Liver (tissue), 9 donors: Measurements from ENCODE around the gene PIN1. TPM values are rescaled to one million over a fixed set of nuclear protein-coding genes. Genes with fewer than 3 reads are reported as not detected.

Experiments
- DNase-seq: peaks from one replicate; pipeline ENCODE4 v3.0.0-alpha.2; 2017; ENCODE audit warnings: low spot score
- H3K27ac ChIP-seq, 2 donors: one replicate each; pipeline ENCODE4 v1.7.0; 2013; ENCODE audit warnings: inconsistent platforms in 2 of 2, low read length in 2 of 2, control low read depth in 1 of 2, low read depth in 1 of 2, mild to moderate bottlenecking in 1 of 2
- H3K27me3 ChIP-seq, 4 donors: one replicate each; pipeline versions ENCODE4 v1.6.1 to v1.7.0; 2013; ENCODE audit warnings: low read length in 3 of 4, inconsistent platforms in 1 of 4, mild to moderate bottlenecking in 1 of 4, moderate library complexity in 1 of 4; ENCODE audit not compliant: control insufficient read depth in 4 of 4, insufficient read depth in 4 of 4
- H3K36me3 ChIP-seq, 4 donors: one replicate each; pipeline versions ENCODE4 v1.6.1 to v1.7.0; 2013; ENCODE audit warnings: low read length in 3 of 4, mild to moderate bottlenecking in 3 of 4, low read depth in 1 of 4, moderate library complexity in 1 of 4; ENCODE audit not compliant: control insufficient read depth in 4 of 4, insufficient read depth in 3 of 4
- H3K4me1 ChIP-seq, 4 donors: one replicate each; pipeline versions ENCODE4 v1.6.1 to v1.7.0; 2013; ENCODE audit warnings: low read length in 3 of 4, mild to moderate bottlenecking in 3 of 4, moderate library complexity in 1 of 4; ENCODE audit not compliant: control insufficient read depth in 4 of 4, insufficient read depth in 4 of 4
- H3K4me3 ChIP-seq, 3 donors: one replicate each; pipeline versions ENCODE4 v1.6.1 to v1.7.0; 2013; ENCODE audit warnings: low read length in 3 of 3, control low read depth in 1 of 3, low read depth in 1 of 3, mild to moderate bottlenecking in 1 of 3
- H3K9ac ChIP-seq, 2 donors: one replicate each; pipeline ENCODE4 v1.7.0; 2013; ENCODE audit warnings: low read length in 2 of 2, mild to moderate bottlenecking in 2 of 2, moderate library complexity in 2 of 2, control low read depth in 1 of 2, low read depth in 1 of 2
- H3K9me3 ChIP-seq, 4 donors: one replicate each; pipeline versions ENCODE4 v1.6.1 to v1.7.0; 2013; ENCODE audit warnings: low read length in 3 of 4; ENCODE audit not compliant: control insufficient read depth in 4 of 4
- ATF3 ChIP-seq: IDR thresholded peaks from 2 replicates; pipeline ENCODE4 v1.6.1; 2016; ENCODE audit warnings: antibody characterized with exemption
- CTCF ChIP-seq: fragments of 150-350 bp; IDR thresholded peaks from 2 replicates; pipeline ENCODE4 v1.5.1; 2017; ENCODE audit warnings: improper control_type of control experiment, low read depth, low read length; ENCODE audit not compliant: missing input control
- EGR1 ChIP-seq, 2 donors: IDR thresholded peaks; 2 replicates each; pipeline ENCODE4 v1.6.1; 2016 to 2018; ENCODE audit warnings: antibody characterized with exemption in 2 of 2, low read depth in 2 of 2
- FOXA1 ChIP-seq: IDR thresholded peaks from 2 replicates; pipeline ENCODE4 v1.6.1; 2016; ENCODE audit warnings: antibody characterized with exemption
- FOXA2 ChIP-seq: IDR thresholded peaks from 2 replicates; pipeline ENCODE4 v1.6.1; 2016; ENCODE audit warnings: antibody characterized with exemption
- GABPA ChIP-seq, 2 donors: IDR thresholded peaks in 1 of 2; conservative IDR thresholded peaks in 1 of 2; 2 replicates each; pipeline ENCODE4 v1.6.1; 2016; ENCODE audit warnings: antibody characterized with exemption in 2 of 2, mild to moderate bottlenecking in 1 of 2, moderate library complexity in 1 of 2
- HNF4A ChIP-seq, 2 donors: conservative IDR thresholded peaks; 2 replicates each; pipeline ENCODE4 v1.6.1; 2016; ENCODE audit warnings: antibody characterized with exemption in 2 of 2, mild to moderate bottlenecking in 2 of 2
- HNF4G ChIP-seq: IDR thresholded peaks from 2 replicates; pipeline ENCODE4 v1.6.1; 2016; ENCODE audit warnings: antibody characterized with exemption
- JUND ChIP-seq, 2 donors: IDR thresholded peaks; 2 replicates each; pipeline ENCODE4 v1.6.1; 2016; ENCODE audit warnings: antibody characterized with exemption in 2 of 2
- MAX ChIP-seq: IDR thresholded peaks from 2 replicates; pipeline ENCODE4 v1.6.1; 2016; ENCODE audit warnings: antibody characterized with exemption
- NR2F2 ChIP-seq: IDR thresholded peaks from 2 replicates; pipeline ENCODE4 v1.6.1; 2016; ENCODE audit warnings: antibody characterized with exemption
- RAD21 ChIP-seq, 2 donors: IDR thresholded peaks; 2 replicates each; pipeline ENCODE4 v1.6.1; 2016; ENCODE audit warnings: antibody characterized with exemption in 2 of 2, mild to moderate bottlenecking in 2 of 2
- REST ChIP-seq: IDR thresholded peaks from 2 replicates; pipeline ENCODE4 v1.6.1; 2016; ENCODE audit warnings: antibody characterized with exemption, mild to moderate bottlenecking
- RXRA ChIP-seq, 2 donors: IDR thresholded peaks; 2 replicates each; pipeline ENCODE4 v1.6.1; 2017 to 2018; ENCODE audit warnings: antibody characterized with exemption in 2 of 2, mild to moderate bottlenecking in 1 of 2
- SP1 ChIP-seq: IDR thresholded peaks from 2 replicates; pipeline ENCODE4 v1.6.1; 2018; ENCODE audit warnings: antibody characterized with exemption, mild to moderate bottlenecking
- TAF1 ChIP-seq: conservative IDR thresholded peaks from 2 replicates; pipeline ENCODE4 v1.6.1; 2016; ENCODE audit warnings: antibody characterized with exemption, mild to moderate bottlenecking
- YY1 ChIP-seq: IDR thresholded peaks from 2 replicates; pipeline ENCODE4 v1.6.1; 2016; ENCODE audit warnings: antibody characterized with exemption, mild to moderate bottlenecking
- ZBTB33 ChIP-seq: IDR thresholded peaks from 2 replicates; pipeline ENCODE4 v1.6.1; 2016; ENCODE audit warnings: antibody characterized with exemption
- WGBS: extraction: QIAGEN DNeasy Blood & Tissue Kit; methylation state at CpG from one replicate; pipeline ENCODE4 v1.1.7; 2013; 5-methylcytosine and 5-hydroxymethylcytosine counted together
- polyA plus RNA-seq, 2 donors: library from polyadenylated mRNA; stranded (reverse) in 1 of 2; unstranded in 1 of 2; fragments of 200-250 nt in 1 of 2; fragments of >200 nt in 1 of 2; fragmentation: Nextera tagmentation in 1 of 2; extraction: Ambion mirVana in 1 of 2; gene quantifications; one replicate each; pipeline versions ENCODE4 v1.2.1 to v1.2.3, GENCODE V29; 2013 to 2015
- total RNA-seq, 2 donors: library from RNA; depleted of rRNA; stranded (reverse); fragments of >200 nt; gene quantifications; one replicate each; pipeline ENCODE4 v1.2.3, GENCODE V29; 2014
- donor health status: healthy.
- donor health status: healthy.
- donor health status: healthy.
- donor health status: healthy.
- donor health status: healthy.

The PIN1 gene
- total and polyA plus RNA-seq, 4 donors: 34.4 to 51.3 (median 39.9) TPM

GRCh38 chr19:9786342-9786741 lies 48.8 kb upstream of the PIN1 start:
- Histone ChIP-seq H3K9me3 (no peaks in the 10 kb centered on the region), H3K27ac (peak overlapping the region; percentile 97 to 99), H3K27me3 (no peaks in the 10 kb centered on the region), H3K4me1 (peaks cover 4 to 14% (median 10%) of the 10 kb centered on the region in 4 donors), H3K9ac (peak overlapping the region in 1 of 2 donors; percentile 7), H3K36me3 (no peaks in the 10 kb centered on the region), H3K4me3 (peak overlapping the region in 2 of 3 donors; percentile 63 to 79)
- WGBS: 62% methylated on average over 9 of the region's 9 CpGs
- TF ChIP-seq ZBTB33: no peak
- TF ChIP-seq MAX: no peak
- no peak for TF ChIP-seq HNF4G
- no peak for TF ChIP-seq GABPA (IDR thresholded peaks at IDR 0.05 in 1 of 2, conservative IDR thresholded peaks at IDR 0.05 in 1 of 2)
- no peak for TF ChIP-seq REST
- no peak for TF ChIP-seq TAF1
- TF ChIP-seq EGR1 (IDR thresholded peaks at IDR 0.05; ENCODE audit: low read depth in 2 of 2): no peak
- no peak for TF ChIP-seq HNF4A (conservative IDR thresholded peaks at IDR 0.05)
- no peak for TF ChIP-seq ATF3
- TF ChIP-seq FOXA1: no peak
- TF ChIP-seq CTCF: no peak
- no peak for TF ChIP-seq JUND (IDR thresholded peaks at IDR 0.05)
- TF ChIP-seq SP1: no peak
- no peak for TF ChIP-seq RXRA (IDR thresholded peaks at IDR 0.05)
- TF ChIP-seq RAD21 (IDR thresholded peaks at IDR 0.05): no peak
- no peak for TF ChIP-seq YY1
- TF ChIP-seq FOXA2: no peak
- TF ChIP-seq NR2F2: no peak
- no peak for DNase-seq
